Type B pancreatic cell (in vitro differentiated cells): Measurements from ENCODE around the gene ADGRE3. TPM values are rescaled to one million over a fixed set of nuclear protein-coding genes. Genes with fewer than 3 reads are reported as not detected.

Experiments used
- DNase-seq: peaks from one replicate; pipeline ENCODE4 v3.0.0; 2021; ENCODE audit warnings: mixed read lengths; ENCODE audit not compliant: unreplicated experiment; ENCODE audit errors: extremely low spot score
- H3K27ac Mint-ChIP-seq: 2 replicates; pipeline ENCODE4 v1.8.0; 2021; ENCODE audit warnings: mild to moderate bottlenecking, mixed read lengths
- H3K27me3 Mint-ChIP-seq: 2 replicates; pipeline ENCODE4 v1.8.0; 2021; ENCODE audit warnings: mixed read lengths
- H3K36me3 Mint-ChIP-seq: 2 replicates; pipeline ENCODE4 v1.8.0; 2021; ENCODE audit warnings: mixed read lengths
- H3K4me1 Mint-ChIP-seq: one replicate; pipeline ENCODE4 v1.8.0; 2021; ENCODE audit warnings: mixed read lengths; ENCODE audit not compliant: unreplicated experiment
- H3K4me3 Mint-ChIP-seq: 2 replicates; pipeline ENCODE4 v1.8.0; 2021; ENCODE audit warnings: mild to moderate bottlenecking, mixed read lengths
- H3K9me3 Mint-ChIP-seq: 2 replicates; pipeline ENCODE4 v1.8.0; 2021; ENCODE audit warnings: mixed read lengths
- total RNA-seq: library from RNA; stranded (reverse); gene quantifications from 2 replicates; pipeline ENCODE4 v1.2.1, GENCODE V29; 2021; ENCODE audit warnings: low replicate concordance
- TF ChIP-seq, protein P1 (sequence below): fragments of 200-600 bp; sonication (generic); conservative IDR thresholded peaks from 2 replicates; pipeline ENCODE4 v1.5.0; 2021; ENCODE audit warnings: antibody characterized with exemption, mild to moderate bottlenecking

The ADGRE3 gene
- total RNA-seq, 1 donor from 2014 or later, result not detected

- H3K9me3 Mint-ChIP-seq, result no peaks in the 10 kb centered on the region
- DNase-seq, result no peak
- no peak overlapping the region for H3K27ac Mint-ChIP-seq
- H3K36me3 Mint-ChIP-seq, result peaks cover 49% of the 10 kb centered on the region
- H3K4me3 Mint-ChIP-seq, result no peak overlapping the region
- TF ChIP-seq, protein P1, sequence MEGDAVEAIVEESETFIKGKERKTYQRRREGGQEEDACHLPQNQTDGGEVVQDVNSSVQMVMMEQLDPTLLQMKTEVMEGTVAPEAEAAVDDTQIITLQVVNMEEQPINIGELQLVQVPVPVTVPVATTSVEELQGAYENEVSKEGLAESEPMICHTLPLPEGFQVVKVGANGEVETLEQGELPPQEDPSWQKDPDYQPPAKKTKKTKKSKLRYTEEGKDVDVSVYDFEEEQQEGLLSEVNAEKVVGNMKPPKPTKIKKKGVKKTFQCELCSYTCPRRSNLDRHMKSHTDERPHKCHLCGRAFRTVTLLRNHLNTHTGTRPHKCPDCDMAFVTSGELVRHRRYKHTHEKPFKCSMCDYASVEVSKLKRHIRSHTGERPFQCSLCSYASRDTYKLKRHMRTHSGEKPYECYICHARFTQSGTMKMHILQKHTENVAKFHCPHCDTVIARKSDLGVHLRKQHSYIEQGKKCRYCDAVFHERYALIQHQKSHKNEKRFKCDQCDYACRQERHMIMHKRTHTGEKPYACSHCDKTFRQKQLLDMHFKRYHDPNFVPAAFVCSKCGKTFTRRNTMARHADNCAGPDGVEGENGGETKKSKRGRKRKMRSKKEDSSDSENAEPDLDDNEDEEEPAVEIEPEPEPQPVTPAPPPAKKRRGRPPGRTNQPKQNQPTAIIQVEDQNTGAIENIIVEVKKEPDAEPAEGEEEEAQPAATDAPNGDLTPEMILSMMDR, result no peak
- H3K4me1 Mint-ChIP-seq, result no peaks in the 10 kb centered on the region
- H3K27me3 Mint-ChIP-seq, result no peaks in the 10 kb centered on the region
These were observed 29.8 kb upstream of the ADGRE3 start for GRCh38 chr19:14704450-14704849.

DNA sequence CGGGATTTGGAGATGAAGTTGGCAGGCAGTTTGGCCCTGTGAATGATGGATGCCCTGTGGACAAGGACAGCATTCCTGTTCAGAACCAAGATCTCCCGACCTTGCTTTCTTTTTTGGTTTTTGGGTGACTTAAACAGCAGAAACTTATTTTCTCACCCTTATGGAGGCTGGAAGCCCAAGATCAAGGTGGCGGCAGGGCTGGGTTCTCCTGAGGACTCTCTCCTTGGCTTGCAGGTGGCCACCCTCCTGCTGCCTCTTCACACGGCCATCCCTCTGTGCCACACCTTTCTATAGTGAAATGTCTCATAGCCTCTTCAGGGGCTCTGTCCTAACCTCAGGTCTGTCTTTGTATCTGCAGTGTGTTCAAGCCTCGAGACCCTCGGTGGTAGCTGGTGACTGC lies 29.2 kb upstream of the ADGRE3 start:
- Mint-ChIP-seq H3K4me1 (no peaks in the 10 kb centered on the region), H3K27ac (no peak overlapping the region), H3K4me3 (no peak overlapping the region)

GRCh38 chr19:14700711-14701375 lies 26.2 kb upstream of the ADGRE3 start:
- no peak for DNase-seq
- Mint-ChIP-seq H3K4me1 (no peaks in the 10 kb centered on the region), H3K9me3 (no peaks in the 10 kb centered on the region), H3K36me3 (peaks cover 36% of the 10 kb centered on the region), H3K27me3 (no peaks in the 10 kb centered on the region), H3K4me3 (no peak overlapping the region), H3K27ac (no peak overlapping the region)
- TF ChIP-seq, protein P1, result no peak

More for the DNA sequence above, 29.2 kb upstream of the ADGRE3 start:
- Mint-ChIP-seq H3K9me3 (no peaks in the 10 kb centered on the region), H3K36me3 (peaks cover 43% of the 10 kb centered on the region), H3K27me3 (no peaks in the 10 kb centered on the region)
- DNase-seq, result no peak
- TF ChIP-seq, protein P1, result no peak

DNA sequence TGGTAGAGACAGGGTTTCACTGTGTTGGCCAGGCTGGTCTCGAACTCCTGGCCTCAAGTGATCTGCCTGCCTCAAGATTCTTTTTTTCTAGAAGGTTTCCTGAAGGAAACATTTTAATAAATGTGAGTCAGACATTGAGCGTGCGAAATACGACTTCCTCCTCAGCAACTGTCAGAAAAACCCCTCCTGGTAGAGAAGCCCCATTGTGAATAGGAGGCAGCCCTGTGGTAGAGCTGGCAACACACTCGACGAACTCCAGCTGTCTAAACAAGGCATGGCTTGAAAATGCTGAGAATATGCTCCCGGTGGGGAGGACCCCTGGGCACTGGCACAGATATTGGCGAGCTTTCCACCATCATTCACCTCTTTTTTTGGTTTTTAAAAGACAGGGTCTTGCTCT lies 25.0 kb upstream of the ADGRE3 start:
- TF ChIP-seq, protein P1, result no peak
- no peak for DNase-seq
- H3K27me3 Mint-ChIP-seq, result no peaks in the 10 kb centered on the region
- no peaks in the 10 kb centered on the region for H3K9me3 Mint-ChIP-seq
- H3K27ac Mint-ChIP-seq, result no peak overlapping the region
- H3K4me1 Mint-ChIP-seq, result no peaks in the 10 kb centered on the region
- H3K36me3 Mint-ChIP-seq, result peaks cover 34% of the 10 kb centered on the region
- no peak overlapping the region for H3K4me3 Mint-ChIP-seq

- Mint-ChIP-seq H3K4me1 (peaks cover 5% of the 10 kb centered on the region), H3K36me3 (peaks cover 16% of the 10 kb centered on the region), H3K27me3 (no peaks in the 10 kb centered on the region), H3K27ac (no peak overlapping the region), H3K9me3 (no peaks in the 10 kb centered on the region), H3K4me3 (no peak overlapping the region)
- TF ChIP-seq, protein P1, result no peak
- DNase-seq, result no peak
These were observed 20.8 kb upstream of the ADGRE3 start for GRCh38 chr19:14695471-14695870.
